Measurements from ENCODE around the gene COPA.

The COPA gene

DNA sequence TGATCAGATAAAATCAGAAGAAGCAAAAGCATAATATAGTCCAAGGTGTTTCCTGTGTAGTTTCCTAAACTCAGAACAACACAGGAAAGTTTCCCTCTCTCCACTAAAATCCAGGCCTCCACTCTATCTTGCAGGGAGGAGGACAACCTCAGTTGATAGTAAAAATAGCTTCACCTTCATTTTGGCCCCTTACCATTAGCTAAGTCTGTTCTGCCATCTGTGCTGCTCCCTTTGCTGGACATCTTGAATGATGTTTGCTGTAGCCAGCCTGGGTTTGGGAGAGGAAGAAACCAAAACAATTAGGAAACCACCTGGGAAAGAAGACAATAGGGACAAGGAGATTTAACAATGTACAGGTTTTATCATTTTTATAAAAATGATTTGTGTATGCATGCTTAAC lies 99.3 kb downstream of the COPA start:
- H3K4me3 ChIP-seq (ENCODE audit: low read depth in 1 of 2, low read length in 1 of 2): no peak overlapping the region
- H3K27ac ChIP-seq: no peak overlapping the region
- TF ChIP-seq, protein P1, sequence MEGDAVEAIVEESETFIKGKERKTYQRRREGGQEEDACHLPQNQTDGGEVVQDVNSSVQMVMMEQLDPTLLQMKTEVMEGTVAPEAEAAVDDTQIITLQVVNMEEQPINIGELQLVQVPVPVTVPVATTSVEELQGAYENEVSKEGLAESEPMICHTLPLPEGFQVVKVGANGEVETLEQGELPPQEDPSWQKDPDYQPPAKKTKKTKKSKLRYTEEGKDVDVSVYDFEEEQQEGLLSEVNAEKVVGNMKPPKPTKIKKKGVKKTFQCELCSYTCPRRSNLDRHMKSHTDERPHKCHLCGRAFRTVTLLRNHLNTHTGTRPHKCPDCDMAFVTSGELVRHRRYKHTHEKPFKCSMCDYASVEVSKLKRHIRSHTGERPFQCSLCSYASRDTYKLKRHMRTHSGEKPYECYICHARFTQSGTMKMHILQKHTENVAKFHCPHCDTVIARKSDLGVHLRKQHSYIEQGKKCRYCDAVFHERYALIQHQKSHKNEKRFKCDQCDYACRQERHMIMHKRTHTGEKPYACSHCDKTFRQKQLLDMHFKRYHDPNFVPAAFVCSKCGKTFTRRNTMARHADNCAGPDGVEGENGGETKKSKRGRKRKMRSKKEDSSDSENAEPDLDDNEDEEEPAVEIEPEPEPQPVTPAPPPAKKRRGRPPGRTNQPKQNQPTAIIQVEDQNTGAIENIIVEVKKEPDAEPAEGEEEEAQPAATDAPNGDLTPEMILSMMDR (IDR thresholded peaks at IDR 0.05): no peak
- peaks cover 5 to 7% of the 10 kb centered on the region in 2 experiments for H3K4me1 ChIP-seq (ENCODE audit: control insufficient read depth in 1 of 2, insufficient read depth in 1 of 2, low read depth in 1 of 2, low read length in 1 of 2)
- H3K9me3 ChIP-seq: no peaks in the 10 kb centered on the region
- H3K27me3 ChIP-seq: no peaks in the 10 kb centered on the region
- peaks cover 49% of the 10 kb centered on the region for H3K36me3 ChIP-seq

GRCh38 chr1:160239582-160240299 lies 103.3 kb downstream of the COPA start:
- Histone ChIP-seq H3K27ac (no peak overlapping the region), H3K36me3 (peaks cover 89% of the 10 kb centered on the region), H3K27me3 (no peaks in the 10 kb centered on the region), H3K4me1 (ENCODE audit: control insufficient read depth in 1 of 2, insufficient read depth in 1 of 2, low read depth in 1 of 2, low read length in 1 of 2) (peaks cover 0 to 6% of the 10 kb centered on the region in 2 experiments), H3K4me3 (ENCODE audit: low read depth in 1 of 2, low read length in 1 of 2) (no peak overlapping the region), H3K9me3 (no peaks in the 10 kb centered on the region)
- TF ChIP-seq, protein P1 (IDR thresholded peaks at IDR 0.05): no peak

Measured in neutrophil (primary cell).